HCT116 (cell line): ENCODE results near the gene FGF14. TPM values are rescaled to one million over a fixed set of nuclear protein-coding genes. Genes with fewer than 3 reads are reported as not detected.

Experiments used
- ATAC-seq: fragments of 200-7000 bp; cut with Tn5 transposase; 2 replicates; pipeline ENCODE4 v1.9.1; 2020; ENCODE audit warnings: mild to moderate bottlenecking, moderate library complexity
- BruUV-seq: library from RNA; stranded (reverse); fragments of 400-500 nt; replicated peaks from 2 replicates; lab custom pipeline; 2021; lab: Mats Ljungman, UMichigan
- CTCF ChIA-PET: fragments of 300-600 bp; sonication (Branson Sonifier 250); formaldehyde crosslinking; loops from one replicate; lab custom pipeline; 2021; ENCODE audit warnings: antibody characterized with exemption; lab: Charles Lee
- POLR2A ChIA-PET: fragments of 300-600, 350-600 bp; sonication (Branson Sonifier 250); formaldehyde crosslinking; loops from one replicate; lab custom pipeline; 2021; ENCODE audit warnings: antibody characterized with exemption; lab: Charles Lee
- RAD21 ChIA-PET, 2 experiments: fragments of 300-600 bp; sonication (Branson Sonifier 250); formaldehyde crosslinking; loops; one replicate each; lab custom pipeline; 2023; ENCODE audit warnings: low total read pairs in 2 of 2; ENCODE audit not compliant: uncharacterized antibody in 2 of 2, unreplicated experiment in 2 of 2, low non-redundant PET in 1 of 2; lab: Charles Lee
- DNase-seq: peaks from one replicate; pipeline ENCODE4 v3.0.0-alpha.2; 2010; ENCODE audit warnings: low read depth, low spot score
- H2AFZ ChIP-seq: fragments of 200-600 bp; shearing (Covaris generic), sonication (generic); 2 replicates; pipeline ENCODE4 v1.6.1; 2017; ENCODE audit warnings: low read depth, mixed run types, mixed read lengths, antibody characterized with exemption, low read length; ENCODE audit not compliant: poor library complexity, severe bottlenecking
- H3K27ac ChIP-seq: 2 replicates; pipeline ENCODE4 v1.5.1; 2012; ENCODE audit warnings: low read depth, low read length
- H3K27me3 ChIP-seq: fragments of 200-600 bp; sonication (generic); 2 replicates; pipeline ENCODE4 v1.6.1; 2016; ENCODE audit warnings: mixed run types, low read length, mixed read lengths; ENCODE audit not compliant: insufficient read depth
- H3K36me3 ChIP-seq, 2 experiments: fragments of 200-500 bp in 1 of 2; fragments of 200-600 bp in 1 of 2; sonication (Bioruptor generic) in 1 of 2; sonication (generic) in 1 of 2; 2 replicates each; pipeline versions ENCODE4 v1.5.1 to v1.6.1; 2014 to 2016; ENCODE audit warnings: low read length in 2 of 2, inconsistent platforms in 1 of 2, mixed read lengths in 1 of 2, mixed run types in 1 of 2; ENCODE audit not compliant: insufficient read depth in 2 of 2, control insufficient read depth in 1 of 2
- H3K4me1 ChIP-seq, 2 experiments: fragments of 200-600 bp in 1 of 2; sonication (generic) in 1 of 2; 2 replicates each; pipeline versions ENCODE4 v1.5.1 to v1.6.1; 2012 to 2017; ENCODE audit warnings: low read length in 2 of 2, inconsistent platforms in 1 of 2, mild to moderate bottlenecking in 1 of 2, mixed read lengths in 1 of 2, mixed run types in 1 of 2, moderate library complexity in 1 of 2; ENCODE audit not compliant: insufficient read depth in 2 of 2, control insufficient read depth in 1 of 2
- H3K4me2 ChIP-seq: fragments of 200-600 bp; sonication (generic); 2 replicates; pipeline ENCODE4 v1.6.1; 2017; ENCODE audit warnings: mixed run types, low read length, mixed read lengths
- H3K4me3 ChIP-seq, 2 experiments: fragments of 200-600 bp in 1 of 2; sonication (generic) in 1 of 2; replicated peaks in 1 of 2; 2 replicates each; pipeline ENCODE4 v1.5.1; 2011 to 2016; ENCODE audit warnings: low read length in 2 of 2, control low read depth in 1 of 2, low read depth in 1 of 2, mild to moderate bottlenecking in 1 of 2, mixed read lengths in 1 of 2, mixed run types in 1 of 2
- H3K79me2 ChIP-seq: fragments of 200-600 bp; sonication (generic); 2 replicates; pipeline ENCODE4 v1.6.1; 2017; ENCODE audit warnings: mild to moderate bottlenecking, mixed run types, low read length, moderate library complexity, mixed read lengths; ENCODE audit not compliant: insufficient read depth
- H3K9ac ChIP-seq: fragments of 200-600 bp; sonication (generic); 2 replicates; pipeline ENCODE4 v1.6.1; 2016; ENCODE audit warnings: low read length, mixed read lengths
- H3K9me2 ChIP-seq: fragments of 200-600 bp; sonication (generic), shearing (Covaris generic); 2 replicates; pipeline ENCODE4 v1.6.1; 2017; ENCODE audit warnings: mixed run types, mild to moderate bottlenecking, moderate library complexity; ENCODE audit not compliant: insufficient read depth
- H3K9me3 ChIP-seq, 2 experiments: fragments of 200-500 bp in 1 of 2; fragments of 200-600 bp in 1 of 2; sonication (Bioruptor generic) in 1 of 2; sonication (generic) in 1 of 2; 2 replicates each; pipeline ENCODE4 v1.6.1; 2014 to 2017; ENCODE audit warnings: low read length in 2 of 2, mixed read lengths in 2 of 2, inconsistent platforms in 1 of 2, low read depth in 1 of 2, mild to moderate bottlenecking in 1 of 2, mixed run types in 1 of 2, moderate library complexity in 1 of 2; ENCODE audit not compliant: control insufficient read depth in 1 of 2, insufficient read depth in 1 of 2
- H4K20me1 ChIP-seq: fragments of 200-600 bp; sonication (generic), shearing (Covaris generic); 2 replicates; pipeline ENCODE4 v1.6.1; 2017; ENCODE audit warnings: mixed run types, mild to moderate bottlenecking, moderate library complexity; ENCODE audit not compliant: insufficient read depth
- ATF3 ChIP-seq: IDR thresholded peaks from 2 replicates; pipeline ENCODE4 v1.6.1; 2012
- CBX3 ChIP-seq: IDR thresholded peaks from 2 replicates; pipeline ENCODE4 v1.6.1; 2012; ENCODE audit warnings: low read depth
- CTCF ChIP-seq, 3 experiments: fragments of 200-600 bp in 1 of 3; sonication (generic) in 1 of 3; IDR thresholded peaks in 2 of 3; conservative IDR thresholded peaks in 1 of 3; 2 replicates each; pipeline ENCODE4 v1.5.1; 2012 to 2017; ENCODE audit warnings: low read depth in 2 of 3, low read length in 2 of 3, antibody characterized with exemption in 1 of 3, borderline replicate concordance in 1 of 3, control low read depth in 1 of 3, mild to moderate bottlenecking in 1 of 3, mixed read lengths in 1 of 3, mixed run types in 1 of 3, moderate library complexity in 1 of 3; ENCODE audit not compliant: insufficient read depth in 1 of 3
- EGR1 ChIP-seq: IDR thresholded peaks from 2 replicates; pipeline ENCODE4 v1.6.1; 2012; ENCODE audit warnings: low read depth
- EZH2 ChIP-seq: fragments of 200-600 bp; sonication (generic); IDR thresholded peaks from 2 replicates; pipeline ENCODE4 v1.6.1; 2017; ENCODE audit warnings: antibody characterized with exemption, mixed run types
- EZH2phosphoT487 ChIP-seq: fragments of 200-600 bp; IDR thresholded peaks from 2 replicates; pipeline ENCODE4 v1.6.1; 2018; ENCODE audit warnings: antibody characterized with exemption, borderline replicate concordance
- FOSL1 ChIP-seq: IDR thresholded peaks from 2 replicates; pipeline ENCODE4 v1.6.1; 2012; ENCODE audit warnings: low read depth
- JUND ChIP-seq: IDR thresholded peaks from 2 replicates; pipeline ENCODE4 v1.6.1; 2012
- MAX ChIP-seq: IDR thresholded peaks from 2 replicates; pipeline ENCODE4 v1.6.1; 2012
- POLR2A ChIP-seq: IDR thresholded peaks from 2 replicates; pipeline ENCODE4 v1.7.0; 2011; ENCODE audit warnings: borderline replicate concordance; ENCODE audit not compliant: insufficient read depth, insufficient read length; ENCODE audit errors: extremely low read depth
- POLR2AphosphoS5 ChIP-seq: IDR thresholded peaks from 2 replicates; pipeline ENCODE4 v1.6.1; 2011; ENCODE audit warnings: mild to moderate bottlenecking, low read depth, low read length, moderate library complexity
- SP1 ChIP-seq: IDR thresholded peaks from 2 replicates; pipeline ENCODE4 v1.6.1; 2012; ENCODE audit warnings: low read depth
- TCF7L2 ChIP-seq: IDR thresholded peaks from 2 replicates; pipeline ENCODE4 v1.7.0; 2011; ENCODE audit warnings: borderline replicate concordance, inconsistent platforms; ENCODE audit not compliant: insufficient read depth, insufficient read length; ENCODE audit errors: extremely low read depth
- YY1 ChIP-seq: IDR thresholded peaks from 2 replicates; pipeline ENCODE4 v1.6.1; 2011; ENCODE audit warnings: low read length, low read depth, moderate library complexity, mild to moderate bottlenecking; ENCODE audit not compliant: insufficient replicate concordance; ENCODE audit errors: extremely low read depth
- ZFX ChIP-seq: fragments of 450-650 bp; IDR thresholded peaks from 2 replicates; pipeline ENCODE4 v1.6.1; 2017
- ZNF274 ChIP-seq: fragments of 200-500 bp; sonication (Bioruptor generic); IDR thresholded peaks from 2 replicates; pipeline ENCODE4 v1.6.1; 2014; ENCODE audit warnings: mild to moderate bottlenecking, low read depth, low read length, inconsistent platforms
- intact Hi-C: fragments of 100-400 bp; cut with micrococcal nuclease; formaldehyde crosslinking; loops from 2 replicates; pipeline ENCODE4 v1.10.0; 2022
- total RNA-seq: library from RNA; stranded (reverse); gene quantifications from one replicate; pipeline ENCODE4 v1.2.1, GENCODE V29; 2021; ENCODE audit not compliant: unreplicated experiment

FGF14 gene
- total RNA-seq, 1 experiment from 2014 or later = not detected

DNA sequence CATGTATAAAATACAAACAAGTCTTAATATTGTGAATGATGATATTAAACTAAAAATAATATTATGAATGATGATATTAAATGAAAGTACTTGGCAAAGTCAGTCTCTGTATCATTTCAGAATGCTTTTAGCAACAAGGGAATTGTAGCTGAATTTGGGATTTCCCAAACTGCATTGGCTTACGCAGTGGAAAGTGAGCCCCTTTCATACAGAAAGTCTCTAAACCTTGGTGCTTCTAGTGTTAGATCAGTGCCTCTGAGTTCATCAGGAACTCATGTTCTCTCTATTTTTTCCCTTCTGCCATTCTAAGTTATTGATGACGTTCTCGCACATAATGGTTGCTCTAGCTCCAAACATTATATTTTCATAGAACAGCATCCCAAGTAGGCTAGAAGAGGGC is 649.4 kb downstream of the FGF14 start:
- Histone ChIP-seq H3K9me2 (no peaks in the 10 kb centered on the region), H3K27me3 (no peaks in the 10 kb centered on the region), H3K79me2 (no peaks in the 10 kb centered on the region), H4K20me1 (no peaks in the 10 kb centered on the region), H3K4me3 (no peak overlapping the region), H3K9me3 (peaks cover 0 to 2% of the 10 kb centered on the region in 2 experiments; a peak in 1 of 4 replicates), H3K27ac (no peak overlapping the region), H3K36me3 (no peaks in the 10 kb centered on the region), H2AFZ (no peak overlapping the region), H3K4me2 (no peak overlapping the region), H3K4me1 (no peaks in the 10 kb centered on the region), H3K9ac (no peak overlapping the region)
- no peak for DNase-seq
- ChIA-PET CTCF (no interaction called here), POLR2A (no interaction called here), RAD21 (no interaction called here)
- TF ChIP-seq CTCF (IDR thresholded peaks at IDR 0.05 in 2 of 3, conservative IDR thresholded peaks at IDR 0.05 in 1 of 3; ENCODE audit: borderline replicate concordance in 1 of 3, insufficient read depth in 1 of 3, low read depth in 2 of 3, low read length in 2 of 3) = no peak
- TF ChIP-seq ATF3 = no peak
- no peak for TF ChIP-seq POLR2AphosphoS5
- no peak for TF ChIP-seq EZH2phosphoT487
- no peak for TF ChIP-seq ZFX
- TF ChIP-seq EZH2 = no peak
- TF ChIP-seq ZNF274 = no peak
- TF ChIP-seq FOSL1 = no peak
- no peak for TF ChIP-seq YY1
- no peak for TF ChIP-seq TCF7L2
- no peak for TF ChIP-seq CBX3
- TF ChIP-seq POLR2A = no peak
- no peak for TF ChIP-seq MAX
- TF ChIP-seq SP1 = no peak
- TF ChIP-seq JUND = no peak
- TF ChIP-seq EGR1 = no peak
- no peak for ATAC-seq
- intact Hi-C loops = no loop called here
- no TSS peak for BruUV-seq
